OCI-LY1 (cell line): ENCODE measurements around the gene CENPX.

Experiments used
- H2AFZ ChIP-seq: fragments of 200-600 bp; sonication (generic), shearing (Covaris generic); 2 replicates; pipeline ENCODE4 v1.6.0; 2014; ENCODE audit warnings: antibody characterized with exemption, mild to moderate bottlenecking, low read length
- H3F3A ChIP-seq: fragments of 200-600 bp; sonication (generic), shearing (Covaris generic); 2 replicates; pipeline ENCODE4 v1.6.0; 2014; ENCODE audit warnings: mild to moderate bottlenecking, antibody characterized with exemption, low read length, moderate library complexity; ENCODE audit not compliant: insufficient read depth
- H3K27ac ChIP-seq: fragments of 200-600 bp; sonication (generic); 2 replicates; pipeline ENCODE4 v1.5.1; 2014; ENCODE audit warnings: low read length, mixed run types, mild to moderate bottlenecking, low read depth; ENCODE audit not compliant: poor library complexity, severe bottlenecking
- H3K27me3 ChIP-seq: fragments of 200-600 bp; sonication (generic); 2 replicates; pipeline ENCODE4 v1.6.0; 2014; ENCODE audit warnings: antibody characterized with exemption, mild to moderate bottlenecking, low read length, moderate library complexity; ENCODE audit not compliant: insufficient read depth
- H3K36me3 ChIP-seq: fragments of 200-600 bp; sonication (generic); 2 replicates; pipeline ENCODE4 v1.6.1; 2014; ENCODE audit warnings: mild to moderate bottlenecking, antibody characterized with exemption, low read length, moderate library complexity, mixed read lengths; ENCODE audit not compliant: insufficient read depth
- H3K4me1 ChIP-seq: fragments of 200-600 bp; sonication (generic); 2 replicates; pipeline ENCODE4 v1.5.1; 2014; ENCODE audit warnings: mild to moderate bottlenecking, low read length, moderate library complexity; ENCODE audit not compliant: insufficient read depth, severe bottlenecking
- H3K4me2 ChIP-seq: fragments of 200-600 bp; sonication (generic), shearing (Covaris generic); 2 replicates; pipeline ENCODE4 v1.6.1; 2014; ENCODE audit warnings: low read length
- H3K4me3 ChIP-seq: fragments of 200-600 bp; sonication (generic); 2 replicates; pipeline ENCODE4 v1.5.1; 2014; ENCODE audit warnings: low read length, low read depth, mild to moderate bottlenecking, mixed read lengths; ENCODE audit not compliant: poor library complexity, severe bottlenecking
- H3K79me2 ChIP-seq: fragments of 200-600 bp; shearing (Covaris generic); 2 replicates; pipeline ENCODE4 v1.6.1; 2016; ENCODE audit warnings: mixed run types, low read length, mixed read lengths; ENCODE audit not compliant: insufficient read depth
- H3K9ac ChIP-seq: fragments of 200-600 bp; sonication (generic), shearing (Covaris generic); 2 replicates; pipeline ENCODE4 v1.6.1; 2014; ENCODE audit warnings: mild to moderate bottlenecking, low read length, mixed read lengths
- H3K9me2 ChIP-seq: fragments of 200-600 bp; sonication (generic), shearing (Covaris generic); 2 replicates; pipeline ENCODE4 v1.6.1; 2014; ENCODE audit warnings: low read depth, mild to moderate bottlenecking, low read length, mixed read lengths
- H3K9me3 ChIP-seq: fragments of 200-600 bp; shearing (Covaris generic); 2 replicates; pipeline ENCODE4 v1.6.1; 2014; ENCODE audit warnings: low read length, mixed read lengths
- H4K20me1 ChIP-seq: fragments of 200-600 bp; sonication (generic), shearing (Covaris generic); 2 replicates; pipeline ENCODE4 v1.6.0; 2016; ENCODE audit warnings: mild to moderate bottlenecking, low read length; ENCODE audit not compliant: insufficient read depth
- EZH2 ChIP-seq: fragments of 200-600 bp; sonication (generic), shearing (Covaris generic); IDR thresholded peaks from 2 replicates; pipeline ENCODE4 v1.8.0; 2017; ENCODE audit warnings: borderline replicate concordance, mixed run types, mild to moderate bottlenecking, antibody characterized with exemption, low read length, moderate library complexity, mixed read lengths
- TF ChIP-seq, protein P1 (sequence below): fragments of 200-600 bp; sonication (generic), shearing (Covaris generic); IDR thresholded peaks from 2 replicates; pipeline ENCODE4 v1.5.1; 2017; ENCODE audit warnings: mild to moderate bottlenecking, antibody characterized with exemption, low read length, moderate library complexity, mixed read lengths

CENPX gene

DNA sequence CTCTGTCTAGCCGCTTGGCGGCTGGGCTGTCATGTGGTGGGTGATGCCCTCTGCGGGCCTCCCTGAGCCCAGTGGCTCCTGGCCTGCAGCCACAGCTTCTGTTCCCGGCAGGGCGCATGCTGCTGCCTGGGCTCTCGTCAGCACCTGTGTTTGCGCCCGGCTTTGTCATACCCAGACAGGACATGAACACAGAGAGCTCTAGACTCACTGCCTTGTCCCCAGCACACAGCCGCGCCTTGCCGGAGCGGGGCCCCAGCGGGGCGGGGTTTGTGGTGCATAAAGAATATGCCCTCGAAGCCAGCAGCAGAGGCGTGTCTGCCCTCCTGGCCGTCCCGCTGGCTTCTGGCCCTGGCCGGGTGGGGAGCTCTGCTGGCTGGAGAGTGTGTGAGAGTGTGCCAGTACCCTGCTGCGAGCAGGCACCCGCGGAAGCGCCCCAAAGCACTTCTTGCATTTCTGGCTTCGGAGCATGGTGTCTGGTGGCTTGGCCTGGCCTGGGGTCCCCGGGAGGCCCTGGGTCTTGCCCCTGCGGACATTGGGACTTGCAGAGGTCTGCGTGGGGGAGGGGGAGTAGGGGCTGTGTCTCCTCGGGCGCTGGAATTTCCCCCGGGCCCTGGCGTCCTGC, 30.9 kb downstream of the CENPX start:
- no peak overlapping the region for H3K27ac ChIP-seq
- no peaks in the 10 kb centered on the region for H3K9me3 ChIP-seq
- H3K79me2 ChIP-seq = no peaks in the 10 kb centered on the region
- no peaks in the 10 kb centered on the region for H3K9me2 ChIP-seq
- H3F3A ChIP-seq = no peaks in the 10 kb centered on the region
- no peak overlapping the region for H3K9ac ChIP-seq
- no peak overlapping the region for H2AFZ ChIP-seq
- H3K4me2 ChIP-seq = no peak overlapping the region
- no peaks in the 10 kb centered on the region for H4K20me1 ChIP-seq
- H3K4me1 ChIP-seq = no peaks in the 10 kb centered on the region
- no peaks in the 10 kb centered on the region for H3K27me3 ChIP-seq
- H3K4me3 ChIP-seq = no peak overlapping the region
- TF ChIP-seq, protein P1, sequence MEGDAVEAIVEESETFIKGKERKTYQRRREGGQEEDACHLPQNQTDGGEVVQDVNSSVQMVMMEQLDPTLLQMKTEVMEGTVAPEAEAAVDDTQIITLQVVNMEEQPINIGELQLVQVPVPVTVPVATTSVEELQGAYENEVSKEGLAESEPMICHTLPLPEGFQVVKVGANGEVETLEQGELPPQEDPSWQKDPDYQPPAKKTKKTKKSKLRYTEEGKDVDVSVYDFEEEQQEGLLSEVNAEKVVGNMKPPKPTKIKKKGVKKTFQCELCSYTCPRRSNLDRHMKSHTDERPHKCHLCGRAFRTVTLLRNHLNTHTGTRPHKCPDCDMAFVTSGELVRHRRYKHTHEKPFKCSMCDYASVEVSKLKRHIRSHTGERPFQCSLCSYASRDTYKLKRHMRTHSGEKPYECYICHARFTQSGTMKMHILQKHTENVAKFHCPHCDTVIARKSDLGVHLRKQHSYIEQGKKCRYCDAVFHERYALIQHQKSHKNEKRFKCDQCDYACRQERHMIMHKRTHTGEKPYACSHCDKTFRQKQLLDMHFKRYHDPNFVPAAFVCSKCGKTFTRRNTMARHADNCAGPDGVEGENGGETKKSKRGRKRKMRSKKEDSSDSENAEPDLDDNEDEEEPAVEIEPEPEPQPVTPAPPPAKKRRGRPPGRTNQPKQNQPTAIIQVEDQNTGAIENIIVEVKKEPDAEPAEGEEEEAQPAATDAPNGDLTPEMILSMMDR = no peak
- TF ChIP-seq EZH2 = no peak
- peaks cover 2% of the 10 kb centered on the region; the same call in 1 of the 2 replicates for H3K36me3 ChIP-seq

DNA sequence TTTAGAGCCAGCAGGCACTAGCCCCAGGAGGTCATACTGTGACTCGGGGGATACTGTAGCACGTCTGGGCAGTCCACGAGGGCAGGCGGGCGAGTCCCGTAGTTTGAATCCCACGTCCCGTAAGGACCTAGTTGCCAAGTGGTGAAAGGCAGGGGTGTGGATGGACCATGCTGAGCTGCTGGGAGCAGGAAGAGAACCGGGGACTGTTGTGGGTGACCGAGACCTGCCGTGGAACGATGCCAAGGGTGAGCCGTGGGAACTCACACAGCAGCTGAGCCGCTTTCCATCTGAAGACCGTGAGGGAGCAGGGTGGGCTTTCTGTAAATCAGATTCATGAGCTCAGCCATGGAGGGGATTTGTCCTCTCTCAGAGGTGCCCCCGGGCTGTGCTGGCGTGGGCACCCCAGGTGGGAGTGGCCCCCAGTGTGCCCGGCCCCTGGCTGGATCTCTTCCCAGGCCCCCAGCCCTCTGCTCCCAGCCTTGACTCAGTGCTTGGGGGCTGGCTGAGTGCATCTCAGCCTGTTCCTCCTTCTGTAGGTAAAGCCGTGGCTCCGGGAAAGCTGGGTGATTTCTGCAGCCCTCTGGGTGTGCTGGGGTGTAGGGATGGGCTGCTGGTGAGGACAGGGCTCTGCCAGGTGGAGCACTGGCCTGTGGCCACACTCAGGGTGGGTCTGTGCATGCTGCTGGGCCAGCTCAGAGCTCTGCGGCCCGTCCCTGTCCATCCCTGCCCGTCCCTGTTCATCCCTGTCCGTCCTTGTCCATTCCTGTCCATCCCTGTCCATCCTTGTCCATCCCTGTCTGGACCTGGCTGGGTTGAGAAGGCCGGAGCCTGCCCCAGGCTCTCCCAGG, 31.6 kb downstream of the CENPX start:
- no peaks in the 10 kb centered on the region for H3K79me2 ChIP-seq
- H3K9me2 ChIP-seq = no peaks in the 10 kb centered on the region
- no peaks in the 10 kb centered on the region for H3K9me3 ChIP-seq
- no peak overlapping the region for H2AFZ ChIP-seq
- no peak overlapping the region for H3K4me2 ChIP-seq
- TF ChIP-seq, protein P1 = no peak
- no peak for TF ChIP-seq EZH2
- no peaks in the 10 kb centered on the region for H3F3A ChIP-seq
- no peak overlapping the region for H3K27ac ChIP-seq
- H3K9ac ChIP-seq = no peak overlapping the region
- H4K20me1 ChIP-seq = no peaks in the 10 kb centered on the region
- no peaks in the 10 kb centered on the region for H3K27me3 ChIP-seq
- no peak overlapping the region for H3K4me3 ChIP-seq
- H3K4me1 ChIP-seq = no peaks in the 10 kb centered on the region
- peaks cover 5% of the 10 kb centered on the region; the same call in 1 of the 2 replicates for H3K36me3 ChIP-seq

DNA sequence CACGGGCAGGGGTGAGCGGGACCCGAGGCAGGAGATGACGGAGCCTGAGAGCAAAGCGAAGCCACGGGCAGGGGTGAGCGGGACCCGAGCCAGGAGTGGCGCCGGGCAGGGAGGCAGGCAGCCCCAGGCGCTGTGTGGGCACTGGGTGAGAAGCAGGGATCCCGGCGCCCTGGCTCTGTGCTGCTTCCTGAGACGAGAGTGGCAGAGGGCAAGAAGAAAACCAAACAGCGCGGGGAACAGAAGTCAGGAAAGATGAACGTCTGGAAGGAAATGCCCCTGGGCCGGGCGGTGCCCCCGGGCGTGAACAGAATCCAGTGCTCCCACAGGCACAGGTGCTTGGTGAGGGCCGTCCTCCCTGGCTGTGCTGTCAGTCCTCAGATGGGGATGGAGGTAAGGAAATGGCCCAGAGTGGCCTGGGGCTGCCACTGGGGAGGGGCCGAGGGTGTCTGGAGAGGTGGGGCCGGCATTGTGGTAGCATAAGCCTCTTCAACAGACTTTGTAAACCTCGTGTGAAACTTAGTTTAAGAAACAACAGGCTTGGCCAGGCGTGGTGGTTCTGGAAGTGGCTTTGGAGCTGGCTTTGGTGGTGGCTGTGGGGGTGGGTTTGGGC, 35.4 kb downstream of the CENPX start:
- H3K4me1 ChIP-seq = no peaks in the 10 kb centered on the region
- H3F3A ChIP-seq = no peaks in the 10 kb centered on the region
- no peak overlapping the region for H2AFZ ChIP-seq
- H3K4me3 ChIP-seq = no peak overlapping the region
- H3K27ac ChIP-seq = no peak overlapping the region
- H3K27me3 ChIP-seq = no peaks in the 10 kb centered on the region
- H3K9me2 ChIP-seq = no peaks in the 10 kb centered on the region
- H3K79me2 ChIP-seq = no peaks in the 10 kb centered on the region
- H3K9me3 ChIP-seq = no peaks in the 10 kb centered on the region
- peaks cover 30% of the 10 kb centered on the region for H3K36me3 ChIP-seq
- no peak overlapping the region for H3K9ac ChIP-seq
- TF ChIP-seq, protein P1 = no peak
- no peak for TF ChIP-seq EZH2
- H3K4me2 ChIP-seq = no peak overlapping the region
- H4K20me1 ChIP-seq = no peaks in the 10 kb centered on the region
